Dermis microvascular lymphatic vessel endothelial cell (primary cell): ENCODE results near the gene P2RY6. TPM values are rescaled to one million over a fixed set of nuclear protein-coding genes. Genes with fewer than 3 reads are reported as not detected.
"Not testable (repeated sequence)": the region's sequence is repeated elsewhere in the genome, so short reads cannot be mapped to it uniquely, and the experiment has no call there.

Experiments
- DNase-seq, 2 donors: peaks; one replicate each; pipeline versions ENCODE4 v3.0.0 to v3.0.0-alpha.2; 2010; ENCODE audit warnings: low read depth in 2 of 2
- total RNA-seq: library from RNA; depleted of rRNA; stranded (reverse); fragments of >200 nt; gene quantifications from 2 replicates; pipeline ENCODE4 v1.2.1, GENCODE V29; 2014

The P2RY6 gene
- 0.25 and 0.26 TPM in 2 replicates for total RNA-seq

- no peak for DNase-seq
Observed at GRCh38 chr11:73271936-73272679, at the start of gene P2RY6. Gene P2RY6, plus strand, starts transcription at chr11:73272338. Its CDS starts 24,181 bp downstream, at chr11:73296519.

DNA sequence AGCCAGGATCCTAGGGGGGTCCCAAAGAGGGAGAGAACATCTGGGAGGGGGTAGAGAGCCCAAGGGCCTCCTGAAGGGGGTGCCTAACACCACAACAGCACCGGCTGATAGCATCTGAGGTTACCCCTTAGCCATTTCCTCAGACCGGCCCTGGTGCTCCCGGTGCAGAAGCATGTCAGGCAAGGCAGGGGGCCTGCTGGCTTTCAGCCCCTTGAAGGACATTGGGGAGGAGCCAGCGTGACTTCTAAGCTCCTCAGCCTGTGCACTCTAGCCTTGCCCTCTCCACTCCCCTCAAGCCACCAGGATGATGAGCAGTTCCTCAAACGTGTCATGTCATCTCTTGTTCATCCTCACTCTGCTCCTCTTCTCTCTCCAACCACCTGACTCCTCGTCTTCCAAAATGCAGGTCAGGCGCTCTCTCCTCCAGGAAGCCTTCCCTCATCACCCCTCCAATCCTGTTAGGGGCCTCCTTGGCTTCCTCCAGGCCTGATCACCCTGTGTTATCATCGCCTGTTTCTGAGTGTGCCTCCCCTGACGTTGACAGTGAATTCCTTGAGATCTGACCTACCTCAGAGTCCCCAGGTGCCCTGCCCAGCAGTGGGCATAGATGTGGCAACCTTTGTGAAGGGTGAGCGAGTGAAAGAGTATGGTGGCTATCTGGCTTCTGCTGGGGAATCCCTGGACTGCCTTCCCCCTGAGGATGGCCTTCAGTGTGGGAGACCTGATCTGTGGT is 48.0 kb upstream of the P2RY6 start:
- no peak for DNase-seq

- no peak for DNase-seq
Observed at GRCh38 chr11:73225001-73225686, 47.0 kb upstream of the P2RY6 start.

DNA sequence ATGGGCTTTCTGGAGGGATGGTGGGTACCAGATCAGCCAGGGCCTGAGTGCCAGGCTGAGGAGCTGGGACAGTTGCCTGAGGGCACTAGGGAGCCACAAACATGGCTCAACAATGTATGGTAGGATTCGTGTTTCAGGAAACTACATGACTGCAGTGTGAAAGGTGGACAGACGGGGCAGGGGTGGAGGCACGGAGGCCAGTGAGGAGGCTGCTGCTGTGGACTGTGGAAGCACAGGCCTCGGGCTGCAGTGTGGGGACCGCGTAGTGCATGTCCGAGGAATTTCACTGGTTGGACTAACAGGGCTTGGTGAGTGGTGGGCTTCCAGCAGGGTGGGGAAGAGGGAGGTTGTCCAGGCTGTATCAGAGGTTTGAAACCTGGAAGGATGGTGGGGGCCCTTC is 46.3 kb upstream of the P2RY6 start:
- no peak for DNase-seq

GRCh38 chr11:73226297-73227006 is 45.7 kb upstream of the P2RY6 start:
- DNase-seq, result no peak

DNA sequence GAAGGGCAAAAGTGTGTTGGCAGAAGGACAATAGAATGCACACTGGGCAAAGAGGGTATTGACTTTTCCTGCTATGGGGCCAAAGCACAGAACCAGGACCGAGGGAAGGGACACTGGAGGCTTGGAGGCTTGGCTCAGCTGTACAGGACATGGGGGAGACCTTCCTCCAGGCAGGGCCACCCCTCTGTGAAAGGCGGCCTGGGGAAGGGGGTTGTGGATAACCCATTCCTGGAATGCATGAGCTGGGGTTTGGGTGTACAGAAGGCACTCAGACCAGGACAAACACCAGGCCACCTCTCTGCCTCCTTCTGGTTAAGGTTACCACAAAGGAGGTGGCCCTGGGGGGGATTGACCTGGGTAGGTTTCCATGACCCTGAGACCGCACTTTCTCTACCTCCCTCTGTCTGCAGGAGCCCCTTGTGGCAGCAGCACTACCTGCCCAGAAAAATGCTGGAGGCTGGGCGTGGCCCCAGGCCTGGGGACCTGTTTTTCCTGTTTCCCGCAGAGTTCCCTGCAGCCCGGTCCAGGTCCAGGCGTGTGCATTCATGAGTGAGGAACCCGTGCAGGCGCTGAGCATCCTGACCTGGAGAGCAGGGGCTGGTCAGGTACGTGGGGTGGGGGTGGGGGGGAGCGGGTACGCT is 44.4 kb upstream of the P2RY6 start:
- no peak for DNase-seq

DNA sequence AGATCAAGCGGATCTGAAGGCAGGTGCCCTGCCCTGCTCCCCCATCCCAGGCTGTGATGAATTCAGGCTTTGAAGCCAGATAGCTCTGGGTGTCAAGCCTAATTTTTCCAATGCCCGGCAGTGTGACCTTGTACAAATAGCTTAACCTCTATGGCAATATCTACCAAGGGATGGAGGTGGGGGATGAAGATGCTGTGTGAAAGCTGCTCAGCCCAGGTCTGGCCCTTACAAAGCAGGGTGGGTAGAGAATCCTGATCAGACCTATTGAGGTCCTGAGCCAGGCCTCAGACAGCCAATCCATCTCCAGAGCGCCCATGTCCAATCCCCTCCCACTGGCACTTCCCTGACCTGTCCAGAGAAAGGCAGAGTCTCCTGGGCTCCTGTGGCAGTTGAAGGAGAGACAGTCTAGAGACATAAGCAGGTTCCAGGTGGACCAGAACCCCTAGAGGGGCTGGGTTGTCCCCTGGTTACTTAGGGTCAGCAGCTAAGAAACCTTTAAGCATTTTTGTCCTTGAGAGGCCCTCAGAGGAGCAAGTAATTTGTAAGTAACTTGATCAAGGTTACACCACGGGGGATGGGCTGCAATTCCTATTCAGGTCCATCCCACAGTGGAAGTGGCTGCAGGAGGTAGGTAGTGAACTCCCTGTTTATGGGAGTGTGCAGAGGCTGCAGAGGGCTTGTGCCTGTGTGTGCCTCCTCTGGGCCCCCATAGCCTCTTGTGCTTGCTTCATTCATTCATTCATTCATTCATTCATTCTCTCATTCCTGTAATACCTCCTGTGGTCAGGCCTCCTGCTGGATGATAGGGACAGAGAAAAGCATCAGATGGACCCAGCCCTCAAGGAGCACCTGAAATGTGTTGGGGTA is 43.6 kb upstream of the P2RY6 start:
- no peak for DNase-seq

- DNase-seq, result peak; percentile 39 to 62
Observed at GRCh38 chr11:73229321-73229895, 42.7 kb upstream of the P2RY6 start.

GRCh38 chr11:73229896-73230875 is 42.0 kb upstream of the P2RY6 start:
- no peak for DNase-seq

DNA sequence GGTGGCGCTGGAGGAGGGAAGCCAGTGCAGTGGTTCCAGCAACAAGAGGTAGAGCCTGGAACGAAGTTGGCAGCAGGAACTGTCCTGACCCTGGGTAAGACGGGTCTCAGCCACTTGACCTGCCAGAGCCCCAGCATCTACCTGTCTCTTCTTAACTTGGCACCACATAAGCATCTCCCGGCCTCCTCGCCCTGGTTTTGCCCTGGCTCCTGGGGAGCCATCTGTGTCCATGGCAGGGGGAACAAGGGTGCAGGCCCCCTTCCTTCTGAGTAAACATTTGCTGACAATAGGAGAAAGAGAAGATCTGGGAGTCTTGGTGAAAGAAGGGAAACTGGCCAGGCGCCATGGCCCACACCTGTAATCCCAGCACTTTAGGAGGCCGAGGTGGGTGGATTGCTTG is 41.2 kb upstream of the P2RY6 start:
- DNase-seq, result no peak

DNA sequence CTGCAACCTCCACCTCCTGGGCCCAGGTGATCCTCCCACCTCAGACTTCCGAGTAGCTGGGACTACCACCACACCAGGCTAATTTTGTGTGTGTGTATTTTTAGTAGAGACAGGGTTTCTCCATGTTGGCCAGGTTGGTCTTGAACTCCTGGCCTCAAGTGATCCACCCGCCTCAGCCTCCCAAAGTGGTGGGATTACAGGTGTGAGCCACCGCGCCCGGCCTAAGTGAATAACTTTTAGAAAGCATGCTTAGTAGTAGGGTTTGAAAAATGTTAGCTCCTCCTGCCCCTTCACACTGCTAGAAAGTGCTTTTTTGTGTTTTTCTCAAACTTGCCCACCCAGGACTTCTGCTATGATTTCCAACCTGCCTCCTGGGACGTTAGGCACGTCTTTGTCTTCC is 39.7 kb upstream of the P2RY6 start:
- DNase-seq, result not testable (repeated sequence)

- no peak for DNase-seq
Observed at GRCh38 chr11:73233211-73233610, 38.9 kb upstream of the P2RY6 start.

DNA sequence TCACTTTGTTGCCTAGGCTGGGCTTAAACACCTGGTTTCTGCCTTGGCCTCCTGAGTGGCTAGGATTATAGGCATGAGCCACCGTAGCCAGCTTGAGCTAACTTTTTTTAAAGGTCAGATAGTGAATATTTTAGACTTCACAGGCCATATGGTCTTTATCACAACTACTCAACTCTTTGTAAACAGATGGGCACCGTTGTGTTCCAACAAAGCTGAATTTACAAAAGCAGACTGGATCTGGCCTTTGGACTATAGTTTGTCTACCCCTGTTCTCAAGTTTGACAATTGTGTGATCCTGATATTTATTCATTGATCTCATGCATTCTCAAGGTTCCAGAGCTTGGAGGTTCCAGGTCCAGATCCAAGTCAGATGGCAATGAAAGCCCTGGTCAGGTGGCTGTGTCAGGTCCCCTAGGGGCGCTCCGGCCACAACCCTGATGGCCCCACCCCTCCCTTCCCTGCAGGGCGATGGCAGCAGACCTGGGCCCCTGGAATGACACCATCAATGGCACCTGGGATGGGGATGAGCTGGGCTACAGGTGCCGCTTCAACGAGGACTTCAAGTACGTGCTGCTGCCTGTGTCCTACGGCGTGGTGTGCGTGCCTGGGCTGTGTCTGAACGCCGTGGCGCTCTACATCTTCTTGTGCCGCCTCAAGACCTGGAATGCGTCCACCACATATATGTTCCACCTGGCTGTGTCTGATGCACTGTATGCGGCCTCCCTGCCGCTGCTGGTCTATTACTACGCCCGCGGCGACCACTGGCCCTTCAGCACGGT is 38.3 kb upstream of the P2RY6 start:
- no peak for DNase-seq

DNA sequence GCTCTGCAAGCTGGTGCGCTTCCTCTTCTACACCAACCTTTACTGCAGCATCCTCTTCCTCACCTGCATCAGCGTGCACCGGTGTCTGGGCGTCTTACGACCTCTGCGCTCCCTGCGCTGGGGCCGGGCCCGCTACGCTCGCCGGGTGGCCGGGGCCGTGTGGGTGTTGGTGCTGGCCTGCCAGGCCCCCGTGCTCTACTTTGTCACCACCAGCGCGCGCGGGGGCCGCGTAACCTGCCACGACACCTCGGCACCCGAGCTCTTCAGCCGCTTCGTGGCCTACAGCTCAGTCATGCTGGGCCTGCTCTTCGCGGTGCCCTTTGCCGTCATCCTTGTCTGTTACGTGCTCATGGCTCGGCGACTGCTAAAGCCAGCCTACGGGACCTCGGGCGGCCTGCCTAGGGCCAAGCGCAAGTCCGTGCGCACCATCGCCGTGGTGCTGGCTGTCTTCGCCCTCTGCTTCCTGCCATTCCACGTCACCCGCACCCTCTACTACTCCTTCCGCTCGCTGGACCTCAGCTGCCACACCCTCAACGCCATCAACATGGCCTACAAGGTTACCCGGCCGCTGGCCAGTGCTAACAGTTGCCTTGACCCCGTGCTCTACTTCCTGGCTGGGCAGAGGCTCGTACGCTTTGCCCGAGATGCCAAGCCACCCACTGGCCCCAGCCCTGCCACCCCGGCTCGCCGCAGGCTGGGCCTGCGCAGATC is 37.5 kb upstream of the P2RY6 start:
- no peak for DNase-seq

DNA sequence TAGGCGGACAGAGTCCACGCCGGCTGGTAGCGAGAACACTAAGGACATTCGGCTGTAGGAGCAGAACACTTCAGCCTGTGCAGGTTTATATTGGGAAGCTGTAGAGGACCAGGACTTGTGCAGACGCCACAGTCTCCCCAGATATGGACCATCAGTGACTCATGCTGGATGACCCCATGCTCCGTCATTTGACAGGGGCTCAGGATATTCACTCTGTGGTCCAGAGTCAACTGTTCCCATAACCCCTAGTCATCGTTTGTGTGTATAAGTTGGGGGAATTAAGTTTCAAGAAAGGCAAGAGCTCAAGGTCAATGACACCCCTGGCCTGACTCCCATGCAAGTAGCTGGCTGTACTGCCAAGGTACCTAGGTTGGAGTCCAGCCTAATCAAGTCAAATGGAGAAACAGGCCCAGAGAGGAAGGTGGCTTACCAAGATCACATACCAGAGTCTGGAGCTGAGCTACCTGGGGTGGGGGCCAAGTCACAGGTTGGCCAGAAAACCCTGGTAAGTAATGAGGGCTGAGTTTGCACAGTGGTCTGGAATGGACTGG is 36.8 kb upstream of the P2RY6 start:
- DNase-seq, result no peak

- no peak for DNase-seq
Observed at GRCh38 chr11:73236205-73236765, 35.9 kb upstream of the P2RY6 start.

DNA sequence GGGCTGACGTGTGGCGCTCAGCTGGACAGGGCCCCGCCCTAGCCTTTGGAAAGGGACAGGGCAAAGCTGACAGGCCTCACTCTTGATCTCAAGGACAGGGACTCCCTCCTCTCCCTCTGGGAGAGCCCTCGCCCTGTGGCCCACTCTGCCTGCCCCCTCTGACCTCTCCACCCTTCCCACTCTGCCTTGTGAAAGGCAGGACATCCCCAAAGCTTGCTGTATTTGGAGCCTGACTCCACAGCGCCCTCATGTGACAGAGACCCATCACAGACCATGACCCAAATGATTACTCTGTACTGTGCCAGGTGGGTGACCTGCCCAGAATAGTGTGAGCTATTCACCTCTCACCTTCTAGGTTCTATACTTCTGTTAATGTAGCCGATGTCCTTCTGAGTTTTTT is 35.3 kb upstream of the P2RY6 start:
- peak in 1 of 2 donors; percentile 64 for DNase-seq
